Measurements from ENCODE around the gene PRSS36.
"Not testable (repeated sequence)": the region's sequence is repeated elsewhere in the genome, so short reads cannot be mapped to it uniquely, and the experiment has no call there.

Gene PRSS36

DNA sequence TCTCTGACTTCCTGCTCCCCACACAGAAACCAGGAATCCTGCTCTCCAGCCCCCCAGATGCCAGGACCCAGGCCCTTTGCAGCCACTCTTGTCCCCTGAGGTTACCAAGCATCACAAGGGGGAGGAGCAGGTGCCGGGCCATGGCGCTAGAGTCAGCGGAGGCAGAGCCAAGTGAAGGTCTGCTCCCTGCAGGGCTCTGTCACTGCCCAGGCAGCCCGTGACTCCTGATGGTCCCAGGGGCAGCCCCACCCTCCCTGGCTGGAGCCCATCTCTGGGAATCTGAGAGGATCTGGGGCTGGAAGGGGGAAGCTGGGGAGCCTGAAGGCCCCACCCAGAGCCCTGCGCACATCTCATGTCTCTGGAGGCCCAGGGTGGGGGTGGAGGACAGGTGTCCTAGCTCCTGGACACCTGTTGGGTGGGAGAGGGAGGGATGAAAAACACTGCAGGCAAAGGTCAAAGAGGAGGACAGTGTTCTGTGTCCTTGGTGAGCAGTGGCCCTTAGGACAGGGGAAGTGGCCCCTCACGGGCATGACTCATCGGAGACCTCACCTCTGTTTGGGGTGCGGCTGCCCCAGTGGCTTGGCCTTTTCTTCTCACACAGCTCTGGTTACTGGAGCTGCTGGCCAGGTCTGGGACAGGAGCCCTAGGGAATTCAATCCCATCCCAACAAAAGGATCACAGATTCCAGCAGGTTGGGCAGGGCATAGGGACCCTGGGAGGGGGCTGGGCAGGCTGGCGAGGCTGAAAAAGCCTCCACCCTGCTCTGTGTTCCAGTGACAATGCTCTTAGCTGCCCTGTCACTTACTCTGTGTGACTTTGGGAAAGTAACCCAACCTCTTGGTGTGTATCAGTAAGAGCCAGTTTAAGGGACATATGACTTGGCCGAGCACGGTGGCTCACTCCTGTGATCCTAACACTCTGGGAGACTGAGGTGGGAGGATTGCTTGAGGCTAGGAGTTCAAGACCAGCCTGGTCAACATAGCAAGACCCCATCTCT, at the start of gene PRSS36:
Gene PRSS36, minus strand, starts transcription at position 173 of the 997 bp plus-strand sequence. Its CDS starts 31 bp downstream, at position 142.
- DNase-seq, result no peak

- DNase-seq, result no peak
These were observed 49.7 kb upstream of the PRSS36 start for GRCh38 chr16:31199430-31200041.

DNA sequence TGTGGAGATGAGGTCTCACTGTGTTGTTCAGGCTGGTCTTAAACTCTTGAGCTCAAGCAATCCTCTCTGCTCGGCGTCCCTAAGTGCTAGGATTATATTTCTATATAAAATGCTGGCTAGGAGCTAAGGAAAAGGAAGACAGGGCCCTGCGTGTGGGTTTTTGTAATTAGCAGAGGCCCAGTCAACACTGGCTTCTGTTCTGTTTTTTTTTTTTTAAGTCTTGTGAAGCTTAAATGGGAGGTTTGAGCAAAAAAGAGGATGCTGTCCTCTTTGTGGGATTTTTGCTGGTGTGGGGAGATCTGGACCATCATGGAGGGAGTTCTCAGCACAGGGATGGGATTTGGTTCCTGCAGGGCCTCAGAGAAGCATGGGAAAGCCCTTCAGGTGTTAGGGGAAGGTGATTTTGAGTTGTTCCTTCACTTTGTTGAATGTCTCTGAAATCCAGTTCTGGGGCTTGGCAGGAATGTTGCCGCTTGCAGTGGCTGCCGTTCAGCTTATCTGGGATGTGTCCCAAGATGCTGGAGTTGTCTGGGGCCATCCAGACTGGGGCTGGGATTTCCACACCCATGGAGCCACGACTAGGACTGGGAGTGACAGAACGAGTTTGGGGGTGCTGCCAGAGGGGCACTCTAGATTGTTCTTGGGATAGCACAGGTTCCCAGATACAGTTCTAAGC, 48.5 kb upstream of the PRSS36 start:
- DNase-seq, result no peak

- no peak for DNase-seq
These were observed 46.6 kb upstream of the PRSS36 start for GRCh38 chr16:31196324-31197088.

DNA sequence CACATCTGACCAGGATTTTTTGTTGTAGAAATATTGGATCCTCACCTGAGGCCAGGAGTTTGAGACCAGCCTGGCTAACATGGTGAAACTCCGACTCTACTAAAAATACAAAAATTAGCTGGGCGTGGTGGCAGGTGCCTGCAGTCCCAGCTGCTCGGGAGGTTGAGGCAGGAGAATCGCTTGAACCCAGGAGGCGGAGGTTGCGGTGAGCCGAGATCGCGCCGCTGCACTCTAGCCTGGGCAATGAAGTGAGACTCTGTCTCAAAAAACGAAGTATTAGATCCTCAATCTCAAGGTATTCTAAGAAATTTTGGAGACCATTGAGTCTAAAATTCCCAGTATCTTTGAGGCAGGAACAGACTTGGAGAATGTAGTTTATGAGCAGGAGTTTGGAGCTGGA, 46.0 kb upstream of the PRSS36 start:
- not testable (repeated sequence) for DNase-seq

DNA sequence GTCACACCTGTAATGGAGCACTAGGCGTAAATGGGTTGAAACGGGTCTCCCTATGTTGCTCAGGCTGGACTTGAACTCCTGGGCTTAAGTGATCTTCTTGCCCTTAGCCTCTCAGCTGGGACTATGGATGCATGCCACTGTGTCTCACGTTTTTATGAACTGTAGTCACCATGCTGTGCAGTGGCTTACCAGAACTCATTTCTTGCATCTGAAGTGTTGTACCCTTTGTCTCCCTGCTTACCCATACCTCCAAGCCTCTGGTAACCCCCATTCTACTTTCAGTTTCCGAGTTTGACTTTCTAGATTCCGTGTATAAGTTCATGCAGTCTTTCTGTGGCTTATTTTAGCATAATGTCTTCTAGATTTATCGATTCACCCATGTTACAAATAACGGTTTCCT, 45.0 kb upstream of the PRSS36 start:
- DNase-seq, result no peak

DNA sequence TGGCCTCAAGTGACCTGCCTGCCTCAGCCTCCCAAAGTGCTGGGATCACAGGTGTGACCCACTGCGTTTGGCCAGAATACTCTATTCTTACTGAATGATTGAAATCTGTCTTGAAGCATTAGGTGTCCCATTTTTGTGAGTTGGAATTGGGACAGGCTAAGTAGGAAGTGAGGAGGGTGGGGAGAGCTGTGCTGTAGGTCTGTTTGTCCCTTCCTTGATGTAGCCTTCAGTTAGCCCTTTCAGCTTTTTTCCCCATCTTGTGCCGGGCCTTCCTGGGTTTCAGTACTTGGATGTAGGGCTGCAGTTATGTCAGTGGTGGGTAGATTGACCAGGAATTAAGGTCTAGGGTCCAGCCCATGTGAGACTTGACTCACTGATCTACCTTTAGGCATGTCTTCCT, 44.0 kb upstream of the PRSS36 start:
- no peak for DNase-seq

- no peak for DNase-seq
These were observed 43.2 kb upstream of the PRSS36 start for GRCh38 chr16:31192856-31193642.

DNA sequence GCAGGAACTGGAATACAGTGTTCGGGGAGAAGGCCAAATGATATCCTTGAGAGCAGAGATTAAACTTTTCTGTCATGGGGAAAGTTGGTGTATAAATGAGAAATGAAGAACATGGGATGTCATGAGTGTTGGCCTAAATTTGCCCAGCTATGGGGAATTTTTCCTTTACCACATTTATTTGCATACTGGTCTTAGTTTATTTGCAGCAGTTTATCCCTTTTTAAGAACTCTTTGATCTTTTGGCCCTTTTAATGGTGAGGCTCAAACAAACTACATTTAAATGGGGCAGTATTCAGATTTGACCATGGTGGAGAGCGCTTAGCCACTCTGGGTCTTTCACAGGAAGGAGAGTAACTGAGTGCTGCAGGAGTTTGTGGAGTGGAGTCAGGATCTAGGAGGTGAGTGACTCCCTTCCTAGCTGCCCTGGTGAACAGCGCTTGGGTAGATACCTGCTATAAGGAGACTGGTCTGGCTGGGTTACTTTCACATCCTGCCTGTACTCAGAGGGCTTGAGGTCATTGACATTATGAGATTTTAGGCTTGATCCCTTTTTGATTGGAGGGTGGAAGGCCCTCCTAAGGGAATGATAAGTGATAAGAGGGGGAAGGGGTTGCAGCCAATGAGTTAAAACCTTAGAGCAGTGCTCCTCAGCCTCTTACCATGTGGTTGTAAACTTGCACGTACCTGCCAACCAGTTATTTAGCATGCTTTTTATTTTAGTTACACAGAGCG, 42.0 kb upstream of the PRSS36 start:
- DNase-seq, result no peak

DNA sequence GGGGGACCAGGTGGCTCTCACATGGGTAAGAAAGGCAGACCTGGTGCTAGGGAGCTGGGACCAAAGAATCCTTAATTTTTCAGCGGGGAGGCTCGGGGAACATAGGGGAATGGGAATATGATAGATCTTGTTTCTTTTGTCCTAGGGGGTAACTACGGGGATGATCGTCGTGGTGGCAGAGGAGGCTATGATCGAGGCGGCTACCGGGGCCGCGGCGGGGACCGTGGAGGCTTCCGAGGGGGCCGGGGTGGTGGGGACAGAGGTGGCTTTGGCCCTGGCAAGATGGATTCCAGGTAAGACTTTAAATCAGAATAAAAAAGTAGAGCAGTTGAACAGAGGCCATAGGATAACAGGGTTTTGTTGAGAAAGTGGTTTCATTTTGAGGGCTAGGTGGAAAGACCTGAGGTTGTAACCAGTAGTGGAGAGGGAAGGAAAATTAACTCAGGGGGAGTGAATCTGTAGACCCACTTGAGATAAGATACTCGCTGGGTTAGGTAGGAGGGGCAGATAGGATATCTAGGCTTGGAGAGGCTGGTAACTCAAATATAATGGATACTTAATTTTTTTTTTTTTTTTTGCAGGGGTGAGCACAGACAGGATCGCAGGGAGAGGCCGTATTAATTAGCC, 41.1 kb upstream of the PRSS36 start:
- no peak for DNase-seq

- DNase-seq, result no peak
These were observed 40.2 kb upstream of the PRSS36 start for GRCh38 chr16:31190061-31190460.

DNA sequence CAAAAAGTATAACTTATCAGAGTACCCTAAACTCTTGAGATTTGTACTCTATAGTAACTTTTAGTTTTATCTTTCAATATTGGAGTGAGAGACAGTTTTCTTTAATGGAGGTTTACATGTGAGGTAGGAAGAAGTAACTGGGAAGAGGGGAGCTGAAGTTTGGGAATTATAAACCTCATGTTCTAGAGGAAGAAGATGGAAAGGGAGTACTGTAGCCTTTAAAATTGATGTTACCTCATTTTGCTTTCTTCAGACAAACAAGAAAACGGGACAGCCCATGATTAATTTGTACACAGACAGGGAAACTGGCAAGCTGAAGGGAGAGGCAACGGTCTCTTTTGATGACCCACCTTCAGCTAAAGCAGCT, 39.5 kb upstream of the PRSS36 start:
- no peak for DNase-seq

DNA sequence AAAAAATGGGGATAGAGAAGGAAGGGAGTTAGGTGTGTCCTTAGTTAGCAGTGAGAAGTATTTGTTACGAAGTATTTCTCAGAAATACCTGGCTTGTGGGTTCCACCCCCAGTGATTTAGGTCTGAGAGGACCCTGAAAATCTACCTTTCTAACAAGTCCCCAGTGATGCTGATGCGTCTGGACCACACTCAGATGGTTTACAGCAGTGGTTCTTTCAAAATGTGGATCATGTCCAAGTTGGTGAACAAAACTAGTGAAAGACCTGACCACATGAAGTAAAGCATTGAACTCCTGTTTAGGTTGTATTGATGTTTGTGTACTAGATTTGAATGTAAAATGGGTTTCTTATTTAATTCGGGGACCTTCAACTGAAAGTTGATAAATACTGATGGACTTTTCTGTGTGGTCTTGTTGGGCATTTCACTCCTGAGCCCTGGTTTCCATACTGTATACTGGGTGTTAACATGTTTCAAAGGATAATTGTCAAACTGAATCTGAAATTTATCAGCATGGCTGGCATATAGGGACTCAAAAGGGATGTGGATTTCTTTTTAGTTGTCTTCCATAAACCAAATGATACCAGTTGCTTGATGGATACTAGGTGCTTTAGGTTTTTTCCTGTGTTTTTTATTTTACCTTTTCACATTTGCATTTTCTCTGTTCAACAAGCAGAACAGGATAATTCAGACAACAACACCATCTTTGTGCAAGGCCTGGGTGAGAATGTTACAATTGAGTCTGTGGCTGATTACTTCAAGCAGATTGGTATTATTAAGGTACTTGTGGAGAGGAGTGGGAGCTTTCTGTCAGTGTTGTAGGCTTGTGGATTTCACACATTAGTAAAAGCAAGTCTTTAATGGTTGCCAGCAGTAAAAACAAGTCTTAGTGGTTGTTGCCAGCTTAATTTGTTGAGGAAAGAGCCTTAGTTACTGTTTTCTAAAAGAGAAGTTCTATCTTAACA, 38.9 kb upstream of the PRSS36 start:
- DNase-seq, result no peak

DNA sequence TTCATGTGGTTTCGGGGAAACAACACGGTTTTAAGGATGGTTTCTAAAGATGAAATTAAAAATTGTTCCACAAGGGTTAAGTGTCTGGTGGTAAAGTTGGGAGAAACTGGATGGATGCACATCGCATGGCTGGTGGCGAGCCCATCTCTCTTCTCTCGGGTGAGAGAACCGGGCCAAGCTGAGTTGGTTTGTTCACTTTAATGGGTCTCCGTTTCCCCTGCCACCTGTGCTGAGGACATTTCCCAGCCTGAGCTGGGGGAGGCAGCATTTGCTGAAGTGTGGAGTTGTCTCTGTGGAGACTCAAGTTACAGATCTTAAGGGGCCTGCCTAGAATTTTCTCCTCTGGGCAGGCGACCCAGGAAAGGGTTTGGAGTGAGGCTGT, 37.9 kb upstream of the PRSS36 start:
- DNase-seq, result no peak

- no peak for DNase-seq
These were observed 37.3 kb upstream of the PRSS36 start for GRCh38 chr16:31186930-31187807.

GRCh38 chr16:31186176-31186575, 36.3 kb upstream of the PRSS36 start:
- DNase-seq, result no peak

- no peak for DNase-seq
These were observed 35.5 kb upstream of the PRSS36 start for GRCh38 chr16:31185339-31185738.

GRCh38 chr16:31184888-31185287, 35.0 kb upstream of the PRSS36 start:
- no peak for DNase-seq

Measured in CD4-positive, alpha-beta T cell treated with Interleukin-15 for 1 hour (primary cell).